ENCODE measurements around the gene TRIM60. TPM values are rescaled to one million over a fixed set of nuclear protein-coding genes. Genes with fewer than 3 reads are reported as not detected.
"Not testable (repeated sequence)": the region's sequence is repeated elsewhere in the genome, so short reads cannot be mapped to it uniquely, and the experiment has no call there.

Gene TRIM60
- polyA plus RNA-seq, 2 donors = not detected

GRCh38 chr4:165079476-165079875, 47.7 kb downstream of the TRIM60 start:
- Histone ChIP-seq H3K36me3 (ENCODE audit: control insufficient read depth in 2 of 2, insufficient read depth in 2 of 2, low read length in 1 of 2) (peaks cover 0 to 2% of the 10 kb centered on the region in 2 donors), H3K27ac (ENCODE audit: low read depth in 2 of 2, low read length in 1 of 2) (no peak overlapping the region), H3K4me1 (ENCODE audit: control insufficient read depth in 2 of 2, insufficient read depth in 2 of 2, low read length in 1 of 2) (no peaks in the 10 kb centered on the region), H3K9me3 (ENCODE audit: control insufficient read depth in 2 of 2, insufficient read depth in 1 of 2, low read depth in 1 of 2, low read length in 1 of 2) (no peaks in the 10 kb centered on the region), H3K27me3 (ENCODE audit: control insufficient read depth in 1 of 2, insufficient read depth in 2 of 2, low read length in 2 of 2) (no peaks in the 10 kb centered on the region), H3K4me3 (ENCODE audit: low read depth in 1 of 2, low read length in 2 of 2) (no peak overlapping the region)
- WGBS, 2 donors = 38 to 41% methylated on average over 6 of the region's 6 CpGs

- not testable (repeated sequence) for H3K27me3 ChIP-seq (ENCODE audit: control insufficient read depth in 1 of 2, insufficient read depth in 2 of 2, low read length in 2 of 2); H3K27ac ChIP-seq (ENCODE audit: low read depth in 2 of 2, low read length in 1 of 2); H3K4me1 ChIP-seq (ENCODE audit: control insufficient read depth in 2 of 2, insufficient read depth in 2 of 2, low read length in 1 of 2); H3K9me3 ChIP-seq (ENCODE audit: control insufficient read depth in 2 of 2, insufficient read depth in 1 of 2, low read depth in 1 of 2, low read length in 1 of 2); H3K4me3 ChIP-seq (ENCODE audit: low read depth in 1 of 2, low read length in 2 of 2); H3K36me3 ChIP-seq (ENCODE audit: control insufficient read depth in 2 of 2, insufficient read depth in 2 of 2, low read length in 1 of 2)
- 93 to 97% methylated on average over 5 to 7 of the region's 7 CpGs for WGBS, 2 donors
These were observed 53.0 kb downstream of the TRIM60 start for GRCh38 chr4:165084787-165085186.

GRCh38 chr4:165085946-165086345, 54.1 kb downstream of the TRIM60 start:
- H3K36me3 ChIP-seq (ENCODE audit: control insufficient read depth in 2 of 2, insufficient read depth in 2 of 2, low read length in 1 of 2) = peaks cover 0 to 5% of the 10 kb centered on the region in 2 donors
- H3K4me3 ChIP-seq (ENCODE audit: low read depth in 1 of 2, low read length in 2 of 2) = no peak overlapping the region
- no peaks in the 10 kb centered on the region for H3K27me3 ChIP-seq (ENCODE audit: control insufficient read depth in 1 of 2, insufficient read depth in 2 of 2, low read length in 2 of 2)
- no peak overlapping the region for H3K27ac ChIP-seq (ENCODE audit: low read depth in 2 of 2, low read length in 1 of 2)
- no peaks in the 10 kb centered on the region for H3K4me1 ChIP-seq (ENCODE audit: control insufficient read depth in 2 of 2, insufficient read depth in 2 of 2, low read length in 1 of 2)
- 76 to 80% methylated on average over 2 of the region's 2 CpGs for WGBS, 2 donors
- H3K9me3 ChIP-seq (ENCODE audit: control insufficient read depth in 2 of 2, insufficient read depth in 1 of 2, low read depth in 1 of 2, low read length in 1 of 2) = no peaks in the 10 kb centered on the region

GRCh38 chr4:165088366-165088765, 56.6 kb downstream of the TRIM60 start:
- Histone ChIP-seq H3K4me3 (ENCODE audit: low read depth in 1 of 2, low read length in 2 of 2) (no peak overlapping the region), H3K36me3 (ENCODE audit: control insufficient read depth in 2 of 2, insufficient read depth in 2 of 2, low read length in 1 of 2) (peaks cover 0 to 5% of the 10 kb centered on the region in 2 donors), H3K27me3 (ENCODE audit: control insufficient read depth in 1 of 2, insufficient read depth in 2 of 2, low read length in 2 of 2) (no peaks in the 10 kb centered on the region), H3K27ac (ENCODE audit: low read depth in 2 of 2, low read length in 1 of 2) (no peak overlapping the region), H3K9me3 (ENCODE audit: control insufficient read depth in 2 of 2, insufficient read depth in 1 of 2, low read depth in 1 of 2, low read length in 1 of 2) (no peaks in the 10 kb centered on the region), H3K4me1 (ENCODE audit: control insufficient read depth in 2 of 2, insufficient read depth in 2 of 2, low read length in 1 of 2) (no peaks in the 10 kb centered on the region)
- 86 to 88% methylated on average over 3 of the region's 3 CpGs for WGBS, 2 donors

Other genes with a start within 250 kb of the TRIM60 start
- under 1 TPM in 1 of 2 donors, not detected in 1; 0.05 TPM for gene APELA, start 154.8 kb upstream of the TRIM60 start, polyA plus RNA-seq
- under 1 TPM; 0.06 TPM for gene TRIM61, start 54.3 kb upstream of the TRIM60 start, polyA plus RNA-seq
- gene TRIM75, start 21.9 kb downstream of the TRIM60 start, polyA plus RNA-seq = not detected
- gene TMEM192, start 80.9 kb downstream of the TRIM60 start, polyA plus RNA-seq = 1 to 10 TPM; 2.0 to 4.4 TPM
- gene KLHL2, start 175.6 kb downstream of the TRIM60 start, polyA plus RNA-seq = 10 to 100 TPM; 19.0 to 26.1 TPM

All from esophagus (tissue), 2 donors.